GM12864 (cell line): ENCODE measurements around the gene DLD.

Source experiments
- DNase-seq: peaks from one replicate; pipeline ENCODE4 v3.0.0-alpha.2; 2011; ENCODE audit warnings: low read depth
- H3K4me3 ChIP-seq: 2 replicates; pipeline ENCODE4 v1.5.1; 2011; ENCODE audit warnings: mild to moderate bottlenecking, low read depth, low read length, control low read depth
- CTCF ChIP-seq: IDR thresholded peaks from 2 replicates; pipeline ENCODE4 v1.5.1; 2011; ENCODE audit warnings: low read depth, mild to moderate bottlenecking, moderate library complexity, low read length, control low read depth, inconsistent platforms; ENCODE audit errors: missing control alignments

Gene DLD

GRCh38 chr7:107902381-107902780 is 11.4 kb downstream of the DLD start:
- no peak overlapping the region for H3K4me3 ChIP-seq
- DNase-seq: no peak
- TF ChIP-seq CTCF: no peak

- DNase-seq: no peak
- H3K4me3 ChIP-seq: no peak overlapping the region
- TF ChIP-seq CTCF: no peak
Measured at GRCh38 chr7:107907790-107908189, 16.8 kb downstream of the DLD start.

GRCh38 chr7:107909445-107909844 is 18.5 kb downstream of the DLD start:
- H3K4me3 ChIP-seq: no peak overlapping the region
- no peak for TF ChIP-seq CTCF
- no peak for DNase-seq

GRCh38 chr7:107911981-107912380 is 21.0 kb downstream of the DLD start:
- no peak for DNase-seq
- no peak for TF ChIP-seq CTCF
- H3K4me3 ChIP-seq: no peak overlapping the region

GRCh38 chr7:107913851-107914250 is 22.9 kb downstream of the DLD start:
- TF ChIP-seq CTCF: no peak
- DNase-seq: no peak
- H3K4me3 ChIP-seq: no peak overlapping the region

GRCh38 chr7:107914831-107915230 is 23.8 kb downstream of the DLD start:
- DNase-seq: no peak
- no peak for TF ChIP-seq CTCF
- H3K4me3 ChIP-seq: no peak overlapping the region

GRCh38 chr7:107915541-107915940 is 24.6 kb downstream of the DLD start:
- TF ChIP-seq CTCF: no peak
- no peak overlapping the region for H3K4me3 ChIP-seq

More at GRCh38 chr7:107915541-107915940, 24.6 kb downstream of the DLD start:
- DNase-seq: no peak
